RWPE2 (cell line): Measurements from ENCODE around the gene CYB5A.
A peak's percentile ranks its signal among the peaks of the same experiment; 100 is the strongest.

Experiments used
- ATAC-seq: fragments of 200-7000 bp; cut with Tn5 transposase; 3 replicates; pipeline ENCODE4 v1.9.1; 2021; ENCODE audit warnings: low read depth
- DNase-seq: peaks from one replicate; pipeline ENCODE4 v3.0.0-alpha.2; 2020; ENCODE audit warnings: low spot score
- H3K27ac ChIP-seq: fragments of 450-650 bp; 2 replicates; pipeline ENCODE4 v1.5.1; 2017; ENCODE audit warnings: mild to moderate bottlenecking; ENCODE audit not compliant: poor library complexity, severe bottlenecking
- H3K27me3 ChIP-seq: fragments of 250-450 bp; sonication (Bioruptor Pico); 2 replicates; pipeline ENCODE4 v1.5.1; 2021; ENCODE audit warnings: mild to moderate bottlenecking, moderate library complexity; ENCODE audit not compliant: insufficient read depth, poor library complexity, severe bottlenecking
- H3K36me3 ChIP-seq: fragments of 250-450 bp; sonication (Bioruptor Pico); 2 replicates; pipeline ENCODE4 v1.5.1; 2020; ENCODE audit warnings: low read depth, mild to moderate bottlenecking, moderate library complexity
- H3K4me1 ChIP-seq: fragments of 250-450 bp; sonication (Bioruptor Pico); 2 replicates; pipeline ENCODE4 v1.5.1; 2021; ENCODE audit warnings: mild to moderate bottlenecking, moderate library complexity; ENCODE audit not compliant: insufficient read depth, poor library complexity, severe bottlenecking
- H3K4me3 ChIP-seq: fragments of 250-450 bp; sonication (Bioruptor Pico); 2 replicates; pipeline ENCODE4 v1.5.1; 2021; ENCODE audit warnings: mild to moderate bottlenecking, moderate library complexity; ENCODE audit not compliant: severe bottlenecking
- H3K9me3 ChIP-seq: fragments of 250-450 bp; sonication (Bioruptor Pico); 2 replicates; pipeline ENCODE4 v1.5.1; 2021; ENCODE audit warnings: mild to moderate bottlenecking, moderate library complexity; ENCODE audit not compliant: severe bottlenecking
- CTCF ChIP-seq: fragments of 450-650 bp; IDR thresholded peaks from one replicate; pipeline ENCODE4 v1.5.1; 2017; ENCODE audit warnings: mild to moderate bottlenecking, moderate library complexity; ENCODE audit not compliant: poor library complexity, severe bottlenecking

The CYB5A gene

DNA sequence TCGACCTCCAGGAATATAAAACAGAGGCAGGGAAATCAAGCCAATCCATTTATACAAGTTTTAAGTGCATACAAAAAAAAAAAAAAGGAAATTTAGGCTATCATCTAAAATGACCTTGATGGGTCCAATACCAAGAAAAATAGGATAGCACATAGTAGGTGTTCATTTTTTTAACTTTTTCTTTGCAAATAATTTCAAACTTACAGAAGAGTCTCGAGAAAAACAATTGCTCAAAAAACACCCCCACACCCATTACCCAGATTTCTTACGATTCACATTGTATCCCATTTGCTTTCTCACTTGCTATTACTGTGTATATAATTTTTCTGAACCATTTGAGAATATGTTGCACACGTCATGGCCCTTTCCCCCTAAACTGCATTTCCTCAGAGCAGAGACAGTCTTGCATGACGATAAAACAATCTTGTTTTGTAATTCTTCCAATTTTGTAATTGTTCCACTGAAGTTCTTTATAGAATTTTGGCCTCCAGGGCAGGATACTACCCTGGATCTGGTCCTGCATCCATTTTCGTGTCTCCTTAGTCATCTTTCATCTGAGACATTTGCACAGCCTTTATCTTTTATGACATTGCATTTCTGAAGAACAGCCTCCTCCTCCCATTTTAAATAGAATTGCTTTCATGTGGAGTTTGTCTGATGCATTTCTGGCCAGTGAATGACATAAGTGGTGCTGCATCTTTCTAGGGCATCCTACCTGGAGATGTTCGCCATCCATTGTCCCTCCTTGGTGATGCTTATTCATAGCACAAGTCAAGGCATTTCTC, 68.9 kb downstream of the CYB5A start:
- no peak for TF ChIP-seq CTCF
- H3K36me3 ChIP-seq = no peaks in the 10 kb centered on the region
- no peak for ATAC-seq
- H3K27ac ChIP-seq = no peak overlapping the region
- no peaks in the 10 kb centered on the region for H3K9me3 ChIP-seq
- DNase-seq = no peak
- H3K27me3 ChIP-seq = no peaks in the 10 kb centered on the region
- no peak overlapping the region for H3K4me3 ChIP-seq
- H3K4me1 ChIP-seq = peaks cover 4% of the 10 kb centered on the region

DNA sequence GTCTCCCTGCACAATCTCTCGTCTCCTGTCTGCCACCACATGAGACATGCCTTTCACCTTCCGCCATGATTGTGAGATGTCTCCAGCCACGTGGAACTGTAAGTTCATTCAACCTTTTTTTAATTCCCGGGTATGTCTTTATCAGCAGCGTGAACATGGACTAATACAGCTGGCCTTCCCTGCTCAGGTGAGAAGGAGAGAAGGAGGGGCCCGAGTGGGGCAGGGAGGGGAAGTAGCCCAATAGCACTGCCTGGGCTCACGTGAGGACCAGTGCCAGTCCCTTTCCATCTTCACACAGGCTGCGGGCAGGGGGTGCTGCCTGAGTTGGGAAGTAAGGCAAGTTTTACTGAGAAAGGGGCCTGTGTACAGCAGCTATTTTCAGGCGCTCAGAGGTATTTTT, 70.7 kb downstream of the CYB5A start:
- H3K9me3 ChIP-seq = no peaks in the 10 kb centered on the region
- TF ChIP-seq CTCF = no peak
- ATAC-seq (no peak), DNase-seq (no peak)
- no peak overlapping the region for H3K4me3 ChIP-seq
- H3K4me1 ChIP-seq = peaks cover 4% of the 10 kb centered on the region
- H3K36me3 ChIP-seq = no peaks in the 10 kb centered on the region
- H3K27me3 ChIP-seq = no peaks in the 10 kb centered on the region
- H3K27ac ChIP-seq = no peak overlapping the region

GRCh38 chr18:74219056-74219455, 72.7 kb downstream of the CYB5A start:
- ATAC-seq (peak; percentile 93), DNase-seq (no peak)
- H3K4me1 ChIP-seq = peaks cover 4% of the 10 kb centered on the region
- TF ChIP-seq CTCF = no peak
- H3K36me3 ChIP-seq = no peaks in the 10 kb centered on the region
- H3K9me3 ChIP-seq = no peaks in the 10 kb centered on the region
- no peak overlapping the region for H3K27ac ChIP-seq
- H3K4me3 ChIP-seq = no peak overlapping the region
- H3K27me3 ChIP-seq = no peaks in the 10 kb centered on the region

GRCh38 chr18:74217476-74218143, 74.2 kb downstream of the CYB5A start:
- ATAC-seq (no peak), DNase-seq (no peak)
- Histone ChIP-seq H3K27me3 (no peaks in the 10 kb centered on the region), H3K4me1 (peaks cover 4% of the 10 kb centered on the region), H3K27ac (no peak overlapping the region), H3K4me3 (no peak overlapping the region), H3K36me3 (no peaks in the 10 kb centered on the region), H3K9me3 (no peaks in the 10 kb centered on the region)
- TF ChIP-seq CTCF = no peak

DNA sequence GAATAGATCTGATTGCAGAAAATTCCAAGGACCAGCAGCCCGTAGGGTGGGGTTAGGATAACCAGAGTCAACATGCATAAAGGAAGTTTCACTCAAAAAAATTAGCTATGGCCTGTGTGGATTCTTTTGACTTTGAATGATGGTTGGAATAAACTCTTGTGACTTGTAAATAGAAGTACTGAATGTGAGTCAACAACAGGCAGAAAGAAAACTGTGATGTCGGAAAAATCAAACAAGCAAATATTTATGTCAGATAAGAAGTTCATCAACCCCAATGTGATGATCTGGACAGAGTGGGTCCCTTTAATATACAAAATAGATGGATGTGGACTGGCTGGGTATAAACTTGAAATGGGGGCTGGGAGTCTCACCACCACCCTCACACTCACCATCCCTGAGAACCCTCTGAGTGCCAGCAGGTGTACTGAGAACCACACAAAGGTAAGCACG, 75.1 kb downstream of the CYB5A start:
- Histone ChIP-seq H3K36me3 (no peaks in the 10 kb centered on the region), H3K27me3 (no peaks in the 10 kb centered on the region), H3K27ac (no peak overlapping the region), H3K4me1 (peaks cover 4% of the 10 kb centered on the region), H3K4me3 (no peak overlapping the region), H3K9me3 (no peaks in the 10 kb centered on the region)
- TF ChIP-seq CTCF = no peak
- DNase-seq (no peak), ATAC-seq (no peak)
